Inferior parietal cortex (tissue), 1 donor: Measurements from ENCODE around the gene HM13.
"Not testable (repeated sequence)": the region's sequence is repeated elsewhere in the genome, so short reads cannot be mapped to it uniquely, and the experiment has no call there.

Experiments
- DNase-seq: peaks from one replicate; pipeline ENCODE4 v3.0.0-alpha.2; 2016; ENCODE audit errors: extremely low spot score

HM13 gene

DNA sequence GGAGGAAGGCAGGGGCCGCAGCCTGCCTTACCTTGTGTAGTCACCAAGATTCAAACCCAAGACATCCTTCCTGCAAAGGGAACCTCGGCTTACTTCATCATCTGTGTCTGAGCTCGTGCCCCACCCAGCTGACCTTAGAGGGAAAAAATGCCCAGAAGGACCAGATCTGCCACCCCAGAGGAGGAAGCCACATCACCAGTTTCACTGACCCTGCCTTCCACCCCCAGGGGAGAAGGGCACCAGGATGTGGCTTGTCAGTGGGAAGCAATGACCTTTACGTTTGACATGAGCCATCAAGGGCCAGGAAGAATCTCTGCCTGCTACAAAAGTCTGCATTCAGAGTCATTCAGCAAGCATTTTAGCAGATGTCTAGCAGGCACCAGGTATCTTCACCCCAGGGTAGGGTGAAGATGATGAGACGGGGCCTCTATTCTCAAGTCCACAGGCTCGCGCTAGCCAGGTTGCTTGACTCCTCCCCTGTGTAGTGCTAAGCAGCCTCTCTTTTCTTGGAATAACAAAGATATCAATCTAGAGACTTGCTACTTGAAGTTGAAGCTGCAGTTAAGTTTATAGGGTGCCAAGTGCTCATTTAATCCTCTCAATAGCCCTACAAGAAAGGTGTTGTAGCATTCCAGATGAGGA is 28.1 kb downstream of the HM13 start:
- no peak for DNase-seq

DNA sequence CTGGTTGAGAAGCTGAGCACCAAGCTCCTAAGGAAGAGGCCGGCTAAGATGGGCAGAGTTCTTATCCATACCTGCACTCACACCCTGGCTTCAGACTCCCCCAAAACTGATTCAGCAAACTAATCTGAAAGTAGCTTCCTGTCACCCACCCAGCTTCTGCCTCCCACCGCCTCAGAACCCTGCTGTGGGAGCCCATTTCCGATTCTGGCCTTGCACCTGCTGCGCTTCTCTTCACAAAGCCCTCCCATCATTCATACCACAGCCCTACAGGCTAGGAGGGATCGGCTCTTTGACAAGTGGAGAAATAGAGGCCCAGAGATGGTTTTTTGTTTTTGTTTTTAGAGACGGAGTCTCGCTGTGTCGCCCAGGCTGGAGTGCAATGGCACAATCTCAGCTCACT is 28.7 kb downstream of the HM13 start:
- no peak for DNase-seq

GRCh38 chr20:31543966-31544598 is 29.8 kb downstream of the HM13 start:
- DNase-seq, result no peak

DNA sequence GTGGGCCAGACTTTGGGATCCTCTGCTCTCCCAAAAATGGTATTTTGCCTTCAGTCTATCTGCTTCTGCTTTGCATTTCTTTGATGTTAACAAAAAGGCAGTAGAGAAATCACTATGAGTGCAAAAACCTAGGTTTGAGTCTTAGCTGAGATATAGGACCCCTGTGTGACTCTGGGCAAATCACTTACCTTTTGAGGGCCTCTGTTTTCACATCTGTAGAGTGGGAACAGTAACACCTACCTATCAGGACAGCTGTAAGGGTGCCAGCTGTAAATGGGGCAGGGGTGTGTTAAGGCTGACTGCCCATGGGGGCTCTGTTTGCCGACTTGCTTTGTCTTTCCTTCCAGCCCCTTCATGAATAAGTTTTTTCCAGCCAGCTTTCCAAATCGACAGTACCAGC is 30.4 kb downstream of the HM13 start:
- no peak for DNase-seq

DNA sequence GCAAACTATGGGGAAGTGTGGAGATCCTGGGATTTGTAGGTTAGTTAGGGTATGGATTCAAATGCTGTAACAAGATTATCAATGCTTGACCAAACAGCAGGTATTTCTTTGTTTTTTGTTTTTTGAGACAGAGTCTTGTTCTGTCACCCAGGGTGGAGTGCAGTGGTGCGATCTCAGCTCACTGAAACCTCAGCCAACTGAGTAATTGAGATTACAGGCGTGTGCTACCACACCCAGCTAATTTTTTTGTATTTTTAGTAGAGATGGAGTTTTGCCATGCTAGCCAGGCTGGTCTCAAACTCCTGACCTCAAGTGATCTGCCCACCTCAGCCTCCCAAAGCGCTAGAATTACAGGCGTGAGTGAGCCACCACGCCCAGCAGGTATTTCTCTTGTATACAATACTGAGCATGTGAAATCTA is 31.4 kb downstream of the HM13 start:
- DNase-seq, result not testable (repeated sequence)

- DNase-seq, result peak; percentile 87
Measured at GRCh38 chr20:31547017-31547675, 32.9 kb downstream of the HM13 start.

- DNase-seq, result no peak
Measured at GRCh38 chr20:31547720-31548298, 33.6 kb downstream of the HM13 start.

- DNase-seq, result no peak
Measured at GRCh38 chr20:31548820-31549512, 34.7 kb downstream of the HM13 start.

- no peak for DNase-seq
Measured at GRCh38 chr20:31549513-31549880, 35.3 kb downstream of the HM13 start.

DNA sequence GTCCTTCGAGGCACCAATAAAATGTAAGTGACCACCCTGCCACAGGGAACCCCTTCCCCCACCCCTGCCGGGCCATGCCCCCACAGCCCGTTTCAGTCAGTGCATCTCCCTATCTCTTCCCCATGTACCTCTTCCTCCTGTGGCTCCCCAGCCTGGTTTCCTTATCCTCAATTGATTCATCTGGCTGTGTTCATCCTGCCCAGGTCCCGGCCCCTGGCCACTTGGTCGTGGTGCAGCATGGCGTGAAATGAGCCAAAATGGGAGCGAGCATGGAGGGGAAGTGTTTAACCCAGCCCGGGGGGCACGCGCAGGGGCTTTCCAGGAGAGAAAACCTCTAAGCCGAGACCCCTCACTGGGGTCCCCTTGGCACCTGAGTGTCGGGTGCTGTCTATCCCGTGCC is 35.9 kb downstream of the HM13 start:
- DNase-seq, result no peak

GRCh38 chr20:31551163-31552081 is 37.2 kb downstream of the HM13 start:
- no peak for DNase-seq

DNA sequence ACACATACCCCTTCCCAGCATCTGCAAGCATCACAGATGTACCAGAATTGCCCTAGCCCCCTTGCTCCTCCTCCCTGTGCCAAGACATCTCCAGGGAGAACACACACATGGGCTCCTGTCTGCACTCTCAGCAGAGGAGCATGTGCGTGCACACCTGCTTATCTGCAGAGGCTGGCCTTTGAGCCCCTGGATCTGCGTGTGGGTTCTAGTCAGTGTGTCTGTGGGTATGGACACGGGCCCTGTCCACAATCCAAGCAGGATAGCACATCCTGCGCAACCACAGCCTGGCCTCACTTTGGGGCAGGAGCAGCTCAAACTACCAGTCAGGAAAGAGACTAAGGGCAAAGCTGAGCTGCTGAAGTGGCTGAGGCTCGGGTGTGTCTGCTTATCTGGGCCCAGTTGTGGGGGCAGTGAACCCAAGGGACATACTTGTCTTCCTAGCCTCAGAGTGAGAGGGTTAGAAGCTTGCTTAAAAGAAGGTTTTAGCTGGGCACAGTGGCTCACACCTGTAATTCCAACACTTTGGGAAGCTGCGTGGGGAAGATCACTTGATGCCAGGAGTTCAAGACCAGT is 41.0 kb downstream of the HM13 start:
- DNase-seq, result no peak

DNA sequence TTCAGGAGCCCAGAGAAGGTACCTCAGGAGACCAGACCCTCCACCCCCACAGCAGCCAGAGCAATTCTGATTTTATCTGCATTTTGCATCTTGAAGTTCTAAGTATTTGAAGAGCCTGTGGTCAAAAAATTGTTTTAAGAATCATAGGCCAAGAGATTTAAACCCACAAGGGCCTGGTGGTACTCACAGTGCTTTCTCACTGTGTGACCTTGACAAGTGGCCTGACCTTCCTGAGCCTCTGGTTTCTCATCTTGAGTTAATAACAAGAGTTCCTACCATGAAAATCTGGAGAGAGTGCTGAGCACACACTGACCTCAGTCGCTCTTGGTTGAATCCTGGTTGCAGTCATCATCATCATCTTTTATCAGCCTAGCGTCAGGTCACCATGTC is 45.5 kb downstream of the HM13 start:
- DNase-seq, result no peak

DNA sequence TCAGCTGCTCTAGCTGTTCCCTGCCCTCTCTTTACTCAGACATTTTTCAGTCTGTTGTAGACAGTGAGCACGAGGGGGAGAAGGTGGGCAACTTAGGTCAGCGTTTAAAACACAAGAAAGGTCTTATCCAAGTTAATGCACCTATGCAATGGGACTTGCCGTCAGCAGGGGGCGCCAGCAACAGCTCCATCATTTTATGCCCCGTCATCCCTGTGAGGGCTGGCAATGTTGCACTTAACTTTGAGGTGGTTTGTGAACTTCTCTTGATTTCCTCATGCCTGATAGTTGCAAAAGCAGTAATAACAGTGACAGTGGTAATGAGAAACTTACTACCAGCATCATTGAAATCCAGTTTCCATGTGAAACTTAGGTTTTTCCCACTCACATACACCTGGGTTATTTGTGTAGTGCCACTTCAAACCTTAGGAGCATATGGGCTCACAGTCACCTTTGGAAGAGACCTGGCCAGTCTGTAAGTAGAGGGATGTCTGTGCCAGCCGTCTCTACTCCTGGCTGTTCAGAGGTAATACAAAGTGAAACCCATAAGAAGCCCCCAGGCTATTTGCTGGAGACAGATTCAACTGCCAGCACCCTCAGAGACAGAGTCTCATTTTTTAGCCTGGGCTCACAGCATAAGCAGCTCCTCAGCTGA is 46.0 kb downstream of the HM13 start:
- peak; percentile 69 for DNase-seq

DNA sequence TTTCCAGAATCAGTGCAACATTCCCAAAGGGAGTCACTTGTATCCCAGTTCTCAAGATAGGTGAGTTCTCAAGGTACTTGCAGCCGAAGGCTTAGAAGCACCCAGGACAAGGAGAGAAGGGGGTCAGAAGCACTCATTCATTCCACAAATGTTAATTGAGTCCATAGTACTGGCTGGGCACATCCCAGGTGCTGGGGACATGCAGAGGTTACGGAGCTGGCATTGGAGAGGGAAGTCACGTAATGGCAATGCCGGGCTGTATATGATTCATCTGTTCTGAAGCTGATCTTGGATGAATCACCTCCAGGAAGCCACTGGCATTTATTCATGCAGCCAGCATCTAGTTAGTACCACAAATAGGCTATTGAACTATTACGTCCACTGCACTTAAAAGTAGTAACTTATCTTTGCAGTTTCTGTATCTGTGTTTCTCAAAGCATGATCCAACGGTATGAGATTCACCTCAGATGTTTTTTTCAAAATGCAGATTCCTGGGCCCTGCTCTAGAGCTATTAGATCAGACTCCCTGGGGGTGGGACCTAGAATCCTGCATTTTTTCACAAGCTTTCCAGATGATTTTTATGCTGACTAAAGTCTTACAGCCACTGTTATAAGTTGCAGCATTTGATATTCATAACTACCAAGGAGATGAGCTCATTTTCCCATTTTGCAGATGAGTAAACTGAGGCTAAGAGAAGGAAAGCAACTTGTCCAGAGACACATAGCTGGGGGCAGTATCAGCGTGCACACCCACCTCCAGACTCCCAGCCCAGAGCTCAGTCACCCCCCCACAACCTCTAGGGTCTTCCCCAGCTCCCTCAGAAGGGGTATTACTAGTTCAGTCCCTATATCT is 46.7 kb downstream of the HM13 start:
- DNase-seq, result no peak

DNA sequence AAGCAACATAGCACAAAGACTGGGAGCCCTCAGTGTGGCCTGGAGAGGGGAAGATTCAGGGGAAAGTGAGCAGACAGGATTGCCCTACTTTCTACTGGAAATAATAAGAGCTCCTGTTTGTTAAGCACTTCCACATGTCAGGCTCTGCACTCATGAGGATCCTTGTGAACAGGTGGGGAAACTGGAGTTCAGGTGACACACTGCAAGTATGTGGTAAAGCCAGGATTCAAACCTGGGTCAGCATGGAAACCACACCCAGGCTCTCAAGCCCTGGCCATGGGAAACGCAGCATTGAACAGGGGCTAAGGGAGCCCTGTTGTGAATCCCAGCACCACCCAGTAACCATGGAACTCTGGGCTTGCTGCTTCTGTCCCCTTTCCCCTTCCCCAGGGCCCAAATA is 48.0 kb downstream of the HM13 start:
- DNase-seq, result no peak

GRCh38 chr20:31564284-31564683 is 50.0 kb downstream of the HM13 start:
- DNase-seq, result no peak

DNA sequence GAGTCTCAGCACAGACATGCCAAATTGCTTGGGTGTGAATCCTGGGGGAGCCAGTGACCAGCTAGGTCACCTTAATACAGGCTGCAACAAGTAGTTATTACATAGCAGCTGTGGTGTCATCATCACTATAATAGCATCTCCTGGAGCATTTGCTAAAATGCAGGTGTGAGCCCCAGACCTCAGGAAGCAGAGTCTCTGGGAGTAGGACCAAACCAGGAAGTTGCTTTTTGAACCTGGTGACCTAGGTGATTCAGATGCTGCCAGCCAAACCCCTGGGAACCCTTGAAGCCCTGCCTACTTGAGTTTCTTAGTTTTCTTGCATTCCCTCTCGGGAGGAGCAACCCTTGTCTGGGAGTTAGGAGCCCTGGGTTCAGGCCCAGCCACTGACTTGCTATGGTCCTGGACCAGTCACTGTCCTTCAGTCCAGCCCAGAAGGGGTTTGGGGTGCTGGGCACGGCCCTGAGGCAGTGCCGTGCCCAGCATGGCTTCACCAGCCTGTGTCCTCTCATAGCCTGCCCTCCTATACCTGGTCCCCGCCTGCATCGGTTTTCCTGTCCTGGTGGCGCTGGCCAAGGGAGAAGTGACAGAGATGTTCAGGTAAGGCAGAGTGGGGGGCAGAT is 51.6 kb downstream of the HM13 start:
- no peak for DNase-seq

GRCh38 chr20:31566319-31566657 is 52.0 kb downstream of the HM13 start:
- no peak for DNase-seq
